Adipocyte (in vitro differentiated cells): Measurements from ENCODE around the gene MAML3.

Experiments used
- DNase-seq: peaks from one replicate; pipeline ENCODE4 v3.0.0-alpha.2; 2015; ENCODE audit warnings: low read depth
- H3K27me3 ChIP-seq: replicated peaks from 2 replicates; pipeline ENCODE4 v1.7.0; 2013; ENCODE audit warnings: mild to moderate bottlenecking, low read length, moderate library complexity; ENCODE audit not compliant: control insufficient read depth, insufficient read depth
- H3K36me3 ChIP-seq: 2 replicates; pipeline ENCODE4 v1.7.0; 2013; ENCODE audit warnings: low read length, mild to moderate bottlenecking, moderate library complexity; ENCODE audit not compliant: control insufficient read depth, insufficient read depth, severe bottlenecking
- H3K4me1 ChIP-seq: 2 replicates; pipeline ENCODE4 v1.7.0; 2013; ENCODE audit warnings: mild to moderate bottlenecking, low read length, moderate library complexity; ENCODE audit not compliant: control insufficient read depth, insufficient read depth
- H3K4me3 ChIP-seq: 2 replicates; pipeline ENCODE4 v1.7.0; 2013; ENCODE audit warnings: mild to moderate bottlenecking, low read length, moderate library complexity
- H3K9ac ChIP-seq: 2 replicates; pipeline ENCODE4 v1.7.0; 2013; ENCODE audit warnings: mild to moderate bottlenecking, low read length, moderate library complexity
- H3K9me3 ChIP-seq: 2 replicates; pipeline ENCODE4 v1.7.0; 2013; ENCODE audit warnings: mild to moderate bottlenecking, low read length, moderate library complexity; ENCODE audit not compliant: control insufficient read depth

Gene MAML3

DNA sequence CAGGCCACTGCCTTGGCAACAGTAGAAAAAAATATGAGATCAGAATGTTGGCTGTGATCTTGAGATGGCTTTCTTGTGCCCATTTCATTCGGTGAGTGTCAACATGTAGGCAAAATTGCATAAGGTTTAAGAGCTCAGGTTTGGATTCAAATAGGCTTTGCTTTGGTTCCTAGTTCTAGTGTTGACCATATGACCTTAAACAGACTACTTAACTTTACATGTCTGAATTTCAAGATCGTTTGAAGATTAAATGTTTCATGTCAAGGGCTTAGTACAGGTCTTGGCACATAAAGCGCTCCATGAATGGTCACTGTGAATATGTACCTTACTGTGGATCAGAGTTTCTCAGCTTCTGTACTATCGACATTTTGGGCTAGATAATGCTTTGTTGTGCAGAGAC lies 284.2 kb downstream of the MAML3 start:
- Histone ChIP-seq H3K36me3 (no peaks in the 10 kb centered on the region), H3K4me3 (no peak overlapping the region), H3K9me3 (no peaks in the 10 kb centered on the region), H3K4me1 (peaks cover 8% of the 10 kb centered on the region), H3K27me3 (no peaks in the 10 kb centered on the region), H3K9ac (no peak overlapping the region)
- no peak for DNase-seq

GRCh38 chr4:139866276-139866962 lies 287.6 kb downstream of the MAML3 start:
- no peaks in the 10 kb centered on the region for H3K36me3 ChIP-seq
- DNase-seq = no peak
- no peak overlapping the region for H3K9ac ChIP-seq
- H3K27me3 ChIP-seq = no peaks in the 10 kb centered on the region
- H3K9me3 ChIP-seq = no peaks in the 10 kb centered on the region
- H3K4me3 ChIP-seq = no peak overlapping the region
- H3K4me1 ChIP-seq = no peaks in the 10 kb centered on the region

DNA sequence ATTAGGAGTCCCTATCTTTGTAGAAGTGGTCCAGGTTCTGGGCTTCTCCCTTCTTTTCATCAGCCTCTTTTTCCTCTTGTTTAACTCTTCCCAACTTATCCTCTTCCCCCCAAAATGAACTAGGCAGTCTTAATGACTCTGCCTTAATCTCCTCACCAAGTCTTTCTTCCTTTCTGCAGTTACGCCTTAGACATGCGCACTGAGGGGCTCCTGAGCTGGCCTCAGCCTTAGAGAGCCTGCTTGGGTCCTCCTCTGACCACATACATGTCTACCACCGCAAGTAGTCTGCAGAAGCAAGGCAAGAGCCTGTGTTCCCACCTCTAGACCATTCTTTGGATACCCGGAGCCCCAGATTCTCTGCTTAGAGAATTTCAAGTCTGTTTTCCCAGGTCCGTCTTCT lies 288.4 kb downstream of the MAML3 start:
- no peak for DNase-seq
- Histone ChIP-seq H3K9me3 (no peaks in the 10 kb centered on the region), H3K9ac (no peak overlapping the region), H3K36me3 (no peaks in the 10 kb centered on the region), H3K27me3 (no peaks in the 10 kb centered on the region), H3K4me3 (no peak overlapping the region), H3K4me1 (no peaks in the 10 kb centered on the region)

DNA sequence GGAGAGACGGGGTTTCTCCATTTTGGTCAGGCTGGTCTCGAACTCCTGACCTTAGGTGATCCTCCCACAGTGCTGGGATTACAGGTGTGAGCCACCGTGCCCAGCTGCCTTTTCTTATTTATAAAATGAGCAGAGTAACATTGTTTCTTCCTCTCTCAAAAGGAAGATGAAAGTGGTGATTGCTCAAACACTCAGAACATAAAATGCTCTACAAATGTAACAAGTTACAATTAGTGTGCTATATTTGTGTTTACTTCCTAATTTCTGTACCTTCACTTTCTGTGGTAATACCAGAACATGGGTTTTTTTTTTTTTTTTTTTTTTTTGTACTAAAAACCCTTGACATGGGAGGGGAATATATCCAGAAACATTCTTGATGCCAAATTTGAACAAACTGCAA lies 290.5 kb downstream of the MAML3 start:
- no peak for DNase-seq
- H3K9ac ChIP-seq = no peak overlapping the region
- H3K4me1 ChIP-seq = no peaks in the 10 kb centered on the region
- no peaks in the 10 kb centered on the region for H3K9me3 ChIP-seq
- H3K36me3 ChIP-seq = no peaks in the 10 kb centered on the region
- no peak overlapping the region for H3K4me3 ChIP-seq
- H3K27me3 ChIP-seq = no peaks in the 10 kb centered on the region

DNA sequence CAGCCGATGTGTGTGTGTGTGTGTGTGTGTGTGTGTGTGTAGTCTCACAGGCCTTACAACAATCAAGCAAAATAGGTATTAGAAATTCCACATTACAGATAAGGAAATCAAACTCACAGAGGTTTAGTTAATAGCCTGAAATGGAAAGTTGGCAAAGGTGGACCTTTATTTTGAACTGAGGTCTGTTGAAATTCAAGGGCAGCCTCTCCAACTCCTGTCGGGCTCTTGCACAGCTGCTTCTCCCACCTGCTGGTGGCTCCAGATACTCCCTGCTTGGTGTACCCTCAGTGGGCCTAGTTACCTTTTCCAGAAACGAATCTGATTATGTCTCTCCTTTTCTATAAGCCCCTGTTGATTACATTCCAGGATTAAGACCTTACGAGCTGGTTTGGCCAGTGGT lies 292.5 kb downstream of the MAML3 start:
- Histone ChIP-seq H3K36me3 (no peaks in the 10 kb centered on the region), H3K4me1 (no peaks in the 10 kb centered on the region), H3K9ac (no peak overlapping the region), H3K4me3 (no peak overlapping the region), H3K9me3 (no peaks in the 10 kb centered on the region), H3K27me3 (no peaks in the 10 kb centered on the region)
- DNase-seq = no peak

- DNase-seq = no peak
- no peak overlapping the region for H3K9ac ChIP-seq
- H3K4me3 ChIP-seq = no peak overlapping the region
- H3K9me3 ChIP-seq = no peaks in the 10 kb centered on the region
- no peaks in the 10 kb centered on the region for H3K4me1 ChIP-seq
- no peaks in the 10 kb centered on the region for H3K36me3 ChIP-seq
- no peaks in the 10 kb centered on the region for H3K27me3 ChIP-seq
These were observed 293.5 kb downstream of the MAML3 start for GRCh38 chr4:139860435-139861024.

- Histone ChIP-seq H3K36me3 (no peaks in the 10 kb centered on the region), H3K4me1 (no peaks in the 10 kb centered on the region), H3K9ac (no peak overlapping the region), H3K4me3 (no peak overlapping the region), H3K9me3 (no peaks in the 10 kb centered on the region), H3K27me3 (no peaks in the 10 kb centered on the region)
- DNase-seq = no peak
These were observed 294.1 kb downstream of the MAML3 start for GRCh38 chr4:139859876-139860275.

- Histone ChIP-seq H3K9me3 (no peaks in the 10 kb centered on the region), H3K36me3 (no peaks in the 10 kb centered on the region), H3K4me3 (no peak overlapping the region), H3K9ac (no peak overlapping the region), H3K27me3 (no peaks in the 10 kb centered on the region), H3K4me1 (no peaks in the 10 kb centered on the region)
- no peak for DNase-seq
These were observed 295.4 kb downstream of the MAML3 start for GRCh38 chr4:139858436-139859205.

- Histone ChIP-seq H3K9me3 (no peaks in the 10 kb centered on the region), H3K4me1 (no peaks in the 10 kb centered on the region), H3K27me3 (no peaks in the 10 kb centered on the region), H3K36me3 (no peaks in the 10 kb centered on the region), H3K9ac (no peak overlapping the region), H3K4me3 (no peak overlapping the region)
- DNase-seq = no peak
These were observed 296.0 kb downstream of the MAML3 start for GRCh38 chr4:139857977-139858376.

DNA sequence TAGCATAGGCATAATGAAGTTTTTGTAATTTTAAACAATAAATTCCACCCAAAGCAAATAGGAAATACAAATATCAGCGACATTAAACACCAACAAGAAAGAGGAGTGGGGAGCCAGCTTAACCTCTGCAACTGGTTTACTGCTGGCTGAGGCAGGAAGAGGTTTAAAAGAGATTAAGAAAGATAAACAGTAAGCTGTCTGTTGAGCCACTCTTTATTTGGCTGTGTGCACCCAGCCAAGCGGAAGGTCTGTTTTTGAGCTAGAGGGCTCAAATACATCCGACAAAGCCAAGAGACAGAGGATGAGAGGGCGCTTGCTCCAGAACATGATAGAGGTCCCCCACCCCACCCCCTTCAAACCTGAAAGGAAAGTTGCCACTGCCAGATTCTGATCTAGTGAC lies 297.0 kb downstream of the MAML3 start:
- no peak overlapping the region for H3K9ac ChIP-seq
- H3K27me3 ChIP-seq = no peaks in the 10 kb centered on the region
- H3K36me3 ChIP-seq = no peaks in the 10 kb centered on the region
- H3K4me1 ChIP-seq = no peaks in the 10 kb centered on the region
- H3K4me3 ChIP-seq = no peak overlapping the region
- no peaks in the 10 kb centered on the region for H3K9me3 ChIP-seq
- DNase-seq = no peak

DNA sequence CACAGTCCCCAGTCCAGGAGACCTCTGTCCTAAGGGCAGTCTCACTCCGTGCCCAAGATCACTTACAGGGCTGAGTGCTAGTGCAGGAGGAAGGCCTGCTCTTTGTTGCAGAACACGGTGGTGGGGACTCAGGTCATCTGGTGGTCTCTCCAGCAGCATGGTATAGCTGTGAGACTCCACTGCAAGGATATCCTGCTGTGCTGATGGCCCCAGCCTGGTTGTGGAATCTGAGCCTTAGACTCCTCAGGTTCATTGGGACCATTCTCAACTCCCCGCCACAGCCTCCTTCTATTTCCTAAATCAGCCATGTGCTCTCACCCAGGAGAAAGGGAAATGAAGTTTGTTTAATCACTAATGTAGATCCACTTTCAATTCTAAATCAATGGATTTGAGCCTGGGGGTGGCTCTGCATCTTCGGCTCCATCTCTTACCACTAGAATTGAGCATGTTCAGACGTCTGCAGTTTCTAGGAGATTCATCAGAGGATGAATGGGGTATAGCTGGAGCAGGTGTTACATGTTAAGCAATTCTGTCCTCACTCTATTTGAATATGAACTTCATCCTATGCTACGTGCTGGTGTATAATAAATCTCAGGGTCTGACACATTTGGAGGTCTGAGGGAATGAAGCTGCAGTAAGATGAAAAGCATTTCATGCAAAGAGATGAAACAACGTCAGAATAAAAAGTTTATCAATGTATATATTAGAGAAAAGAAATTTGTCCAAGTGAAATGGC lies 299.1 kb downstream of the MAML3 start:
- Histone ChIP-seq H3K4me1 (no peaks in the 10 kb centered on the region), H3K36me3 (no peaks in the 10 kb centered on the region), H3K9me3 (no peaks in the 10 kb centered on the region), H3K9ac (no peak overlapping the region), H3K4me3 (no peak overlapping the region), H3K27me3 (no peaks in the 10 kb centered on the region)
- no peak for DNase-seq
